ENCODE data around the gene PHLDB3.
"Not testable (repeated sequence)": the region's sequence is repeated elsewhere in the genome, so short reads cannot be mapped to it uniquely, and the experiment has no call there.

Gene PHLDB3

DNA sequence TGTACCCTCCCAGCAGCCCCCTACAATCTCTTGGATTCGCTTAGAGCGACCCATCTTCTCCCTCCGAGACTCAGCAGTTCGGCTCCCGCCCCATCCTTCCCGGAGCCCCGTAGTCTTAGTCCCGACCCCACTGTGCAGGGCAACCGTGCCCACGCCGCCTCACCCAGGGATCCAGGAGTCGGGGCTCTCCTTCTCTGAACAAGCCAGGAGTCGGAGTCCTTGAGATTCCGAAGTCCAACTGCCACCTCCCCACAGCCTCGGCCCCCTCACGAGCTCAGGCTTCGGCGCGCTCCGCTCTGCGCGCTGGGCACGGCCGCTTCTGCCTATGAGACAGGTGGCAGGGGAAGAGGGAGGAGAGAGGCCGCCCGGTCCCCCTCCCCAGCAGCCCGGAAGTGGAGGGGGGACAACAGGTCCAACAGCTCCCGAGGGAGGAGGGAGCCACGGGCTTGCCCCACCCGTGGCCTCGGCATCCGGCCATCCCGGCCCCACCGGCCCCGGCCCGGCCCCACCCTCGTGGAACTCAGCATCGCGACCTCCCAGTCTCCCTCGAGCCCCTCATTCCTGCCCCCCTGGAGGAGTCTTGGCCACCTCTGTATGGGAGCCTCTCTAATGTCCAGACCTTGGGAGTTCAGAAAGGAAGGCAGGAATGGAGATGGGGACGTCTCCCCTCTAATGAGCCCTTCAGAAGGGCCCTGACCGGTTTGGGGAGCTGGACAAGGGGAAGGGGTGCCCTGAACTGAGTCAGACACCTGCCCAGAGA, at the start of gene PHLDB3:
Gene PHLDB3 (minus strand): TSS at position 321 of the 760 bp plus-strand sequence. CDS start 628 bp downstream, outside the sequence.
- DNase-seq, result peak in 1 of 2 experiments; percentile 55

GRCh38 chr19:43553656-43554055, 49.1 kb upstream of the PHLDB3 start:
- DNase-seq, result no peak

- DNase-seq, result no peak
Measured at GRCh38 chr19:43552616-43553015, 48.1 kb upstream of the PHLDB3 start.

GRCh38 chr19:43552198-43552450, 47.6 kb upstream of the PHLDB3 start:
- no peak for DNase-seq

DNA sequence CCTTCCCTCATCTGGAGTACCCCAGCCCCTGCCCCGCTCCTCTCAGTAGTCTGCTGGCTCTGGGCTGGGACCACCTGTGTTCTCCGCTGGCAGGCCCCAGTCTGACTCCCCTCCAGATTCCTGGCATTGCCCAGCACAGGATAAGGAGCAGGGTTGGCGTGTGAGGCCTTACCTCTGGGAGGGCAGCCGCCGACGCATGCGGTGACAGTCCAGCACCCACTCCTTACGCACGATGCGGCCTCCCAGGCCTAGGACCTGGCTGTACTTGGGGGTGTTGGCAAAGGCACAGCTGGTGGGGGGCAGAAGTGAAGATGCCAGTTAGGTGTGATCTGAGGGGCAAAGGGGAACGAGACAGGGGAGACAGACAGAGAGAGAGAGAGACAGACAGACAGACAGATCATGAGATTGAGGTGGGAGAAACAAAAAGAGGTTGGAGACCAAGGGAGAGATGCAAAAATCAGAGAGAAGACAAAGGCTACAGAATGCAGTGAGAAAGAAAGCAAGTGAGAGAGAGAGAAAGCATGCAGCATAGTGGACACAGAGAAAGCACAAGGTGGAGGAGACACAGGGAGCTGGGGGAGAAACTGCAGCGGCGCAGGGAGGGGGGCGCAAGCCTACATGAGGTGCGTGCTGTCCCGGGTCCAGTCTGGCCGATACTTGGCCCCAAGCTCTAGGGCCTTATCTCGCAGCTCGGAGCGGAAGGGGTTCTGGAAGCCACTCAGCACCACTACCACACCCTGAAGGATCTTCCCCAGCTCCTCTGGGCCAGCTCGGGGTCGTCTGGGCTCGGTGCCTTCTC, 47.1 kb upstream of the PHLDB3 start:
- DNase-seq, result no peak

GRCh38 chr19:43548706-43549105, 44.2 kb upstream of the PHLDB3 start:
- DNase-seq, result no peak

DNA sequence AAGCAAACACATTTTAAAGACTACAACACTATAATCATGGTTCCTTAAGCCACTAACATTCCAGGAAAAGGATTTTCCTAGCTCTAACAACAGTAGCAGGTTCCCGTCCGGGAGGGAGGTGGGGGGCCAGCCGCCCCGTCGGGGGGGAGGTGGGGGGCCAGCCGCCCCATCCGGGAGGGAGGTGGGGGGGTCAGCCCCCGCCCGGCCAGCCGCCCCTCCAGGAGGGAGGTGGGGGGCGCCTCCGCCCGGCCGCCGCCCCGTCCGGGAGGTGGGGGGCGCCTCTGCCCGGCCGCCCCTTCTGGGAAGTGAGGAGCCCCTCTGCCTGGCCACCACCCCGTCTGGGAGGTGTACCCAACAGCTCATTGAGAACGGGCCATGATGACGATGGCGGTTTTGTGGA, 43.4 kb upstream of the PHLDB3 start:
- DNase-seq, result not testable (repeated sequence)

GRCh38 chr19:43546581-43546980, 42.0 kb upstream of the PHLDB3 start:
- no peak for DNase-seq

GRCh38 chr19:43545981-43546380, 41.4 kb upstream of the PHLDB3 start:
- DNase-seq, result no peak

- no peak for DNase-seq
Measured at GRCh38 chr19:43545276-43545675, 40.7 kb upstream of the PHLDB3 start.

GRCh38 chr19:43544077-43544476, 39.5 kb upstream of the PHLDB3 start:
- no peak for DNase-seq

- no peak for DNase-seq
Measured at GRCh38 chr19:43541920-43542650, 37.5 kb upstream of the PHLDB3 start.

DNA sequence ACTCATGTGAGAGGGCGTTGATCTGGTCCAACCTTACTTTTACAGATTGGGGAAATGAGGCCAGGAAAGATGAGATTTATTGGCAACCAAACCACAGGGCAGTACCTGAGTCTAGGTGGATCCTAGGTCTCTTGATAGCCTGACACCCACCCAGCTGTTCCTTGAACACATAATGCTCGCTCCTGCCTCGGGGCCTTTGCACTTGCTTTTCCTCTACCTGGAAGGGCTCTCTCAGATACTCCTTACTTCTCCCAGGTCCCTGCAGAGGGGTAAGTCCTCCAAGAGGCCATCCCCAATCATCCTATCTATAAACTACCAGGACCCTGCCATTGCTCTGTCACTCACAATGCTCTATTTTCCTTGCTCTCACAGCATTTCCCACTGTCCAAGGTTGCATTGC, 35.8 kb upstream of the PHLDB3 start:
- no peak for DNase-seq

GRCh38 chr19:43538922-43539321, 34.4 kb upstream of the PHLDB3 start:
- DNase-seq, result no peak

- DNase-seq, result no peak
Measured at GRCh38 chr19:43534816-43535761, 30.5 kb upstream of the PHLDB3 start.

- no peak for DNase-seq
Measured at GRCh38 chr19:43534305-43534815, 29.8 kb upstream of the PHLDB3 start.

DNA sequence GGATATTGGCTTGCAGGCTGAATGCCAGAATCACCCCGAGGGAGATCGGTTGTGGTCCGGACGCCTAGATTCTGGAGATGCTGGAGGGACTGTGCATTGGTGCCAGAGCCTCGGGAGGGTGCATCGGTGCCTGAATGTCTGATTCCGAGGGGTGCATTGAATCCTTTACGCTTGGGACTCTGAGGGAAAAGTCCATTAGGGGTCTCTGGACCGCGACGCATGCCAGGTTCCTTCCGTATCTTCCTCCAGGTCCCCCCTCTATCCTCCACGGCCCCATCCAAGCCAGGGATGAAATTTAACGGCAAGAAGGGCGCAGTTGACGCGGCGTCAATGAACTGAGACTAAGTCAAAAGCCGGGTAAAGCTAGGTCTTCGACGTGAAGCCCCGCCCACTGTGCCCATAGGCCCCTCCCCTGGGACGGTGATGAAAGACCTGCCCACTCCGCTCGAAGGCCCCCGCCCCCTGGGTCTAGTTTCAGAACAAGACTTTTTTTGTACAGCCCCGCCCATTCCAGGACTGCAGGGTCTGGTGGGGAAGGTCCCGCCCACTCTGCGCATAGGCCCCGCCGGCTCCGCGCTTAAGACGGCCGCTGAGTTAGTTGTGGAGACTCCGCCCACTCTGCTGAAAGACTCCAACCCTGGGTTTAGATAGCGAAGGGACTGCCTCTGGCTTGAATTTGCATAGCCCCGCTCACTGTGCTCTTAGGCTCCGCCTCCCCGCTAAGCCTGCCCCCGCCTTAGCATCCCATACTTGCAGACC, 29.2 kb upstream of the PHLDB3 start:
- peak; percentile 69 to 91 for DNase-seq

DNA sequence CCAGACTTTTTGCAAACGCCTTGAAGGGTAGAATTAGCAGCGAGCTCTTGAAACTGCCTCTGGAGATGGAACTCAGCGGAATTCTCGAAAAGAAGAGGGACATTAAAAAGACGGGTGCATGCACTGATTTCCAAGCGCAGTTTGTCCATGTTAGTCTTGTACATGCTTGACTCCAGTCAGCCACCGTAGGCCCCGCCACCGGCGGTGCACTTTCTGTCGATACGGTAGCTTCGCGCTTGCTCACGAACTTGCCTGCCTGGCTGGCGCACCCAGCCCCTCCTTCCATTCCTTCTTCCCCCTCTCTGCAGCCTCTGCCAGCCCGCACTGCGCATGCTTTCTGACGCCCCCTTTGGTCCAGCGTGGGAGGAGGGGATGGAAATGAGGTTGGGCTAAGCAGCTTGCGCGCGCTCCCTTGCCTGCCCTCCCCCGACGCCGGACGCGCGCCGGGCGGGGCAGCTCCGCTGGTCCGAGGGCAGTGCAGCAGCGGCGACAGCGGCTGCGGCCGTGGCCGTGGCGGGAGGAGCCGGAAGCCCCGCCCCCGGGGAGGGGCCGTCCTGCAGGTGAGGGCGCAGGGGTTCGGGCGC, 28.5 kb upstream of the PHLDB3 start, which contains the start of gene ZNF575:
Gene ZNF575 (plus strand): TSS at position 227 of the 584 bp plus-strand sequence. CDS start 1,235 bp downstream, outside the sequence.
- peak; percentile 66 to 86 for DNase-seq

GRCh38 chr19:43532571-43532961, 28.0 kb upstream of the PHLDB3 start:
- peak; percentile 37 to 77 for DNase-seq

DNA sequence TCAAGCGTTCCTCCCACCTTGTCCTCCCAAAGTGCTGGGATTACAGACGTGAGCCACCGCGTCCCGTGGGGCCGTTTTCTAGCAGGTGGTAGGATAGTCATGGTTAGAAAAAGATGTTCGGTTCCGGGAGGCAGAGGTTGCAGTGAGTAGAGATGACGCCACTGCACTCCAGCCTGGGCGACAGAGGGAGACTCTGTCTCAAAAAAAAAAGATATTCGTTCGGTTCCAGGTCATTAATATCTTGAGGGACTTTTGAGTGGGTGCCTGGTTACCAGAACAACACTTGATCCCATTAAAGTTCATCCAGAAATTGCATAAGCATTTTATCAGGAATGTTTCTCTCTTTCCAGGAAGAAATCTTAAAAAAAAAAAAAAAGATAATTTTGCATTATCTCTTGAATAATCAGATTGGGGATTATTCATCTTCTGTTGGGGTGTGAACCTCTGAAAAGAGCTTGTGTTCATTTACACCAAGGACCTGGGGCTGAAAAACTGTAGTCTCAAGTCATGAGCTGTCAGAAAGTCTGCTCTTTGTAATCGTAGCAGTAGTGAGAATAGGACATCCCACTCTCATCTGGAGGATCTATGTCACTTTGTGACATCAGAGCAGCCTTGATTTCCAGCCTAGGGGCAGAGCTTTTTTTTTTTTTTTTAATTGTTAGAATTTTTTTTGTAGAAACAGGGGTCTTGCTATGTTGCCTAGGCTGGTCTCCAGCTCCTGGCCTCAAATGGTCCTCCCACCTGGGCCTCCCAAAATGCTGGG, 23.5 kb upstream of the PHLDB3 start:
- no peak for DNase-seq

Measured in SW 1271 (cell line).